HG02938 (cell line): ENCODE results near the gene MGAT5.

Source experiments
- ATAC-seq: cut with Tn5 transposase; IDR thresholded peaks from one replicate; pipeline ENCODE4 v1.9.1; 2021; ENCODE audit warnings: mild to moderate bottlenecking, moderate library complexity; ENCODE audit not compliant: unreplicated experiment

The MGAT5 gene

DNA sequence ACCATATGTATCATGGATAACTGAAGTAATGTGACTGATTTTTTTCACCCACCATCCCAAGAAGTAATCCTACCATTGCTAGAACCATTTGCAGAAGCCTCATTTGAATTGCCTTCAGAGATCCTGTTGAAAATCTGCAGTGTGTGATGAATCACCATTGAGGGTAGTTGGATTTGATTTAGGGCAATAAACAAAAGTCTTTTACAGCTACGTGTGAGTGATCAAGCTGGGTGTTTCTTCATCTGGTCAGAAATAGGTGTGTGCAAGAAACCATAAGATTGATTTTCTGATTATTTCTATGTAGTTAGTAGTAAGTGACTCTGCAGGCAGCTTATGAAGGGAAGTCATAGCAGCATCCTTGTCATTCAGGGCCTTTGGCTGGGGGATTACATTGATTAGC is 159.6 kb downstream of the MGAT5 start:
- ATAC-seq = no peak

DNA sequence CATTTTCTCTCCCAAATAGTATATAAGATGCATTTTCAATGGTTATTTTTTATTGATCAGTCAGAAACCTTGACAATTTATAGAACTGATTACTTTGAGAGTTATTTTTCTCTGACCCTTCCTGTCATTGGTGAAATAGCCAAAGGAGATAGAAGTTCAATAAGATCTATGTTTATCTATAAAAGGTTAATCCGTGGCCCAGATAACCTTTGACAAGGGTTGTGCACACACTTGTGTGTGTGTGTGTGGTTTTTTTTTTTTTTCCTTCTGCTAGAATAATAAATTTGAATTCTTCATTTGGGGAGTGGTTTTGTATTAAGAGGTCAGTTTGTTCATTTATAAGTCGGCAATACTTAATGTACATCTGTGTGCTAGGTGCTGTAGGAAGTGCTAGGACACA is 160.0 kb downstream of the MGAT5 start:
- ATAC-seq = no peak

DNA sequence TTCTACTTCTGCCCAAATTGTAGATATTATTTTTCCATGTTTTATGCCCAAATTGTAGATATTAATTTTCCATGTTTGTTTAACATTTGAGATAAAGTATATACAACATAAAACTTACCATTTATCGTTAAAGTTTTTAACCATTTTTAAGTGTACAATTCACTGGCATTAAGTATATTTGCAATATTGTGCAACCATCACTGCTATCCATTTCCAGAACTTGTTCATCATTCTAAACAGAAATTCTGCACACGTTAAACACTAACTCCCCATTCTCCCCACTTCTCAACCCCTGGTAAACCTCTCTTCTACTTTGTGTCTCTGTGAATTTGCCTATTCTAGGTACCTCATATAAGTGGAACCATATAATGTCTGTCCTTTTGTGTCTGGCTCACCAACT is 162.1 kb downstream of the MGAT5 start:
- ATAC-seq = no peak

DNA sequence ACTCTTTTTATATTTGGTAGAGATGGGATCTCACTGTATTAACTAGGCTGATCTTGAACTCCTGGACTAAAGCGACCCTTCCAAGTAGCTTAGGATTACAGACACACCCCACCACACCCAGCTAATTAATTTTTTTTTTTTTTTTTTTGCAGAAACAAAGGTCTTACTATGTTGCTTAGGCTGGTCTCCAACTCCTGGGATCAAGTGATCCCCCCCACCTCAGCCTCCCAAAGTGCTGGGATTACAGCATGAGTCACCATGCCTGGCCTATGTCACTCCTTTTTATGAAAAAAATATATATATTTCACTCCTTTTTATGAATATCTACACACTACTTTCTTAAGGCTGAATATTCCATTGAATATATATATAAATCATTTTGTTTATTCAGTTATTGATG is 162.8 kb downstream of the MGAT5 start:
- no peak for ATAC-seq

DNA sequence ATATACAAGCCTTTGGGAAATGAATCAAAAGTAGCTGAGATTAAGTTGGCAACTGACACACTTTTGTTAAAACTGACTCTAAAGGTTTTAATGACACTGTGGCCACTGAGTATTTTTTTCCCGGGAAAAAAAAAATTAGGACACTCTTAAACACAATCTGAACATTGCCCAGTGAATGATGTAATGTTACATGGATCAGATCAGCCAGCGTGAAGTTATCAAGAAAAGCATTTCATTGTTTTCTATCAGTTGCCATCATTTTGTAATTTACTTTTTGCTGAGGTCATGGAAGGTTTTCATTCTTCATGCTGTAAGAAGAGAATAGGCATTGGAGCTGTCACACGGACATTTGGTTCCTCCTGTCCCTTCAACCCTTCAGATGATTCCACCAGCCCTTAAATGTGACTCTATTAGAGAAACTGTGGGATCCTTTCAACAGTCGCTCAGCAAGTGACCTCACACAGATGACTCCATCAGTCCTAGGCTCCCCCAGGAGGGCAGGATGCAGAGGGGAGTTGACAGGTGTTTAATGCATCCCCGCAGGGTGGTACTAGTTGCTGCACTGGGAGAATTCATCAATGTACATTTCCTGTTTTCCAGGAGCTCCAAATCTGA is 164.2 kb downstream of the MGAT5 start:
- ATAC-seq = no peak

DNA sequence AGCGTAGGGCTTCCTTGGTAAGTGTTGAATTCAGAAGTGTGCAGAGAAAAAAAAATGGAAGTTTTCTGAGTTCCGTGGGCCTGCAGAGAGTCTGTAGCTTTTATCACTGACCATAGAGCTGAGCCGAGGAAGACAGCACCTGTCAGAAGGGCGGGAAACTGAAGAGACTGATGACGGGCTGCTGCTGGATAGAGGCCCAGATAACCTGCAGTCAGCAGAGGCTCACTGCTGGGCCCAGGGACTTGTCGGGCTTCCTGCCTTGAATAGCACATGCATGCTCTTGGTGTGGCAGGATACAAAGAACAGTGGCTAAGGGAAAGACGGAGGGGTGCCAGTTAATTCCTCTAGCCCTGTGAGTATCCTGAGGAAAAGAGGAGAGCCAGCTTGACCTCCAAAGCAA is 166.4 kb downstream of the MGAT5 start:
- ATAC-seq = no peak

DNA sequence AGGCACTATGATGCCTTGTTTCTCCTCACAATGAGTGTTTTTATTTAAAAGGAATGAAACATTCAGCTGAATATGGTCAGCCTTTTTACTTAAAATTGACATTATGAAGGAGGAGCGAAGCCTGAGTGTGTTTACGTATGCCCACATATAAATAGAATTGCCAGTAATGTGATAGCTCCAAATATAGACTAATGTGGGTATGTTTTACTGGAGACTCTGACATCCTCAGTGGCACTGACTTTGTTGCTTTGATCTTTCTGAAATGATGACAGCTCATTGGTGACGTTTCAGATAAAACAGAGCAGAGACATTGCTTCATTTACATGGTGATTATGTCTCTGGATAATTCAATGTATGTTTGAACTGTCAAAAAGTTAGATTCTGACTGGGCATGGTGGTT is 167.0 kb downstream of the MGAT5 start:
- no peak for ATAC-seq

DNA sequence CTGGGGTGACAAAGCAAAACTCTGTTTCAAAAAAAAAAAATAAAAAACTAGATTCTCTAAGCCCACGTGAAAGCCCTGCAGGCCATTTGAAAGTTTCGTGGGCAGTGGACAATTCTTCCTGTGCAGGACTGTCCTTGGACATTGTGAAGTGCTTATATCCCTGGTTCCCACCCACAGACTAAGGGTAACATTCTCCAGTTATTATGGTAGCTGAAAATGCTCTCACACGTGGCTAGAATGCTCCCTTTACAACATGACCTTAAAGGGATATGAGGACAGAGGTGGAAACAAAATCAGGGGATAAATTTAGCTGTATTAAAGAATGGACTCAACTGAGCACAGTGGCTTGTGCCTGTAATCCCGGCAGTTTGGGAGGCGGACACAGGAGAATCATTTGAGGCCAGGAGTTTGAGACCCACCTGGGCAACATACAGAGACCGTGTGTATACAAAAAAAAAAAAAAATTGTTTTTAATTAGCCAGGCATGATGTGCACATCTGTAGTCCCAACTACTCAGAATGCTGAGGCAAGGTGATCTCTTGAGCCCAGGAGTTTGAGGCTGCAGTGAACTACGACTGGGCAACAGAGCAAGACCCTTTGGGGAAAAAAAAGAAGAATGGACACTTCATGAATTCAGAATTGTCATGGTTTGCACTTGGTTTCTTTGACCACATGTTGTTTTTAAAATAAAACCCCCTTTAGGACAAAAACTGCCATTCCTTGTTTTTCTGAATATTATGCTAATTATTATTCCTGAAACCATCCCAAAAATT is 167.9 kb downstream of the MGAT5 start:
- no peak for ATAC-seq

DNA sequence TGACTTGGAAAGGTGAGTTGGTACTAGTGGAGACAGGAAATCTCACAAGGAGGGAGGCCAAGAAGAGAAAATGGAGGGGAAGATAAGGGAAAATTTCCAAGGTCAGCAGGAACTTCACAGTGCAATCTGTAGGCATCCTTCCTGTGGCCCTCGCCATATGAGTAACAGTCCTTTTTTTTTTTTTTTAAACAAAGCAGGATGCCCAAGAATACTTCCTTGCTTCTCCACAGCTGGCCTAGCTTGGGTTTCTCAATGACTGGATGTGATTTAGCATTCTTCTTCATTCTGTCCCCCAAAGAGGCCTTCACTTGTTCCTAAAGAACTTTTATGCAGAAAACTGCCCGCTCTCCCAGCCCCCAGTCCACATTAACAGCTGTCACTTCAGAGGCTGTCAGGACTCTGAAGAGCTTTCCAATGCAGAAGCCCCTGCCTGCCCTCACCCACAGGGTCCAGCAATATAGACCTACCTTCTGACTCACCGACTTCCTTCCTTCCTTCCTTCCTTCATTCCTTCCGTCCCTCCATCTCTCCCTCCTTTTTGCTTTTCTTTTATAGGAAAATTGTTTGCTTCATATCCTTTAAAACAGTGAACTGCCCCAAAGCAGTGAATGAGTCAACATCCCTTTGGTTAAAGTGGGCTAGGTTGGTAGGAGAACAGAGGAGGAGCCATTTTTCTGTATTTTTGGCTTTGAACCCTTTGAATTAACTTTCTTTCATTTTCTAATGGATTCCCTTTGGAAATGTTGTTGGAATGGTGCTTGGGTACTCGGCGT is 172.0 kb downstream of the MGAT5 start:
- ATAC-seq = no peak

DNA sequence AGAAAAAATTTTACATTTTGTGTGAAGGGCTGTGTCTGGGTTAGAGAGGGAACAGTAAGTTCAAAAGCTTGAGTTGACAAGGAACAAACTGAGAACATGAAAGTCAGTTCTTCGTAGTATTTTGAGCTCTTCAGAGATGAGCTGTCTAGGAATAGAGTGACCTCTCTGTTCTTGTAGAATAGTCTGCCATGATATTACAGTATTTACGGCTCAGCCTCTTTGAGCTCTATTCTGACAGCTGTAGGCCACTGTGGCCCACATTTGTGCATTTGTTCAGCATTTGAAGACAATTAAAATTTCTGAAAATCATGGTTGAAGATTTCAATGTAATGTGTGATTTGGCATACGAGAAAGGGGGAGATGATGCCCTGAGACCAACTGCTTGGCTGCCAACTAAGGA is 172.8 kb downstream of the MGAT5 start:
- no peak for ATAC-seq

DNA sequence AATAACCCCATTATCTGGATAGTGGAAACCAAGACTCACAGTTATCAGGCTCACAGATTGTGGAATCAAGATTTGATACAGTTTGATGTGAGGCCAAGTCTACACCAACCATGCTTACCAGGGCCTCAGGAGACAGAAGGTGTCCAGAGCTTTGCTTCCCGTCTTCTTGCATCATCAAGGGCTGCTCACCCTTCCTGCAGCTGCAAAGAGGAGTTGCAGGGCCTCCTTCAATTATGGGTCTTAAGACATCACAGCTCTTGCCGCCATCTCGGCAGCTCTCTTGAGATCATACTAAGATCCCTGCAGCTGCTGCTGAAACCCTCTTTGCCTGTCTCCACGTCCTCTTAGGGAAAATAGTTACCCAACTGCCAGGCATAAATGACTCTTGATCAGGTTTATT is 176.0 kb downstream of the MGAT5 start:
- no peak for ATAC-seq

DNA sequence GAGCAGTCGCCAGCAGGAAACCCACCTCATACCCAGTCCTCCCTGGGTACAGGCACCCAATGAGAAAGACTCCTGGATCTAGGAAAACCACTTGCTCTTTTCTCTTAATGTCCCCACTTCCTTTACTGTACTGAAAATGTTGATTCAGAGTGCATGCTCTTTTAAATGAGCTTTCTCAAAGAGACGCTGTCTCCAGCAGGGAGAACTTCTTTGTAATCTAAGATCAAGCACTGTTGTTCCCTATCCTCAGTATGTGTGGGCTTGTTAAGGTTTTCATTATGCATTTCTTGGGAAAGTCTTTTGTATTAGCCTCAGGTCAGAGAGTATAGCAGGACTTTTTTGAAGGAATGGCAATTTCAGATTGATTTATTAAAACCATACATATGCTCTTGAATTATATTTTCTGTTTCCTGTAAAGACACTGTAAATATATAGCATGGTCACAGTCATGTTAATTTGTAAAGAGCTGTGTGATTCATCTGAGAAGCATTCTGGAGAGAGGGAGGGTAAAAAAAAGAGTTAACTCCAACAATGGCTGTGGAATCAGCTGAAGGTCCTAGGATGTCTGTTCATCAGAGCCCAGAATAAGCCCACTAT is 178.1 kb downstream of the MGAT5 start:
- no peak for ATAC-seq

DNA sequence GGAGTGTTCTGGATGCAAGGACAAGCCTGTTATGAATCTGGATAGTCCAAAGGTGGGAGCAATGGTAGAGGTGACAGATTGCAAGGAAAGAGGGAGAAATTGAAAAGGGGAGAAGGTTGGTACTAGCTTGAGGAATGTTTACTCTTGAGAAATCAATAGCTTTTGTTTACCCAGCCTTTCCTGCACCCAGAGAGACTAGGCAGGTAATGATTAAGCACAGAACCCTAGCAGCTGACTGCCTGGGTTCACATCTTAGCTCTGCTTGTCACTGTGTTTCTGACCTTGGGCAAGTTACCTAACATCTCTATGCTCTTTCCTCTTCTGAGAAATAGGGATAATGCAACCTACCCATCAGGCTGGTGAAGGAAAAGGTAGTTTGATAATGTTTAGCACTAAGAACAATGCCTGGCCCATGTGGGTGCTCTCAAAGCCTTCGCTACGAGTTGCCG is 178.6 kb downstream of the MGAT5 start:
- ATAC-seq = no peak

DNA sequence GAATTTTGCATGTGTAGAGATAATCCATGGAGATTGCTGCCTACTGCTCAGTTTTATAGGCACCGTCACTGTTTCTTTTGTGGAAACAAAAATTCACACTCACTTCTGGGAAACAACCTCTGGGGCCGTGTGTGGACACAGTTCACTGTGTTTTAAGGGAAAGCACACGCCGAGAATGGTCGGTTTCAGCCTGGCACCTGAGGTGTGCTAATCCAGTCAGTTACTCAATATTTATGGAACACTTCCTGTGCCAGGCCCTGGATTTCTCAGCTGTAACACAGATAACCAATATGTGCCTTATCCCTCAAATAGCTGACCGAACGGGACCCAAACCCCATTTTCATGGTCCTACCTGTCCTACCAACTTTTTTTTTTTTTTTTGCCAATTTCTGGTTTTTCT is 179.6 kb downstream of the MGAT5 start:
- no peak for ATAC-seq

DNA sequence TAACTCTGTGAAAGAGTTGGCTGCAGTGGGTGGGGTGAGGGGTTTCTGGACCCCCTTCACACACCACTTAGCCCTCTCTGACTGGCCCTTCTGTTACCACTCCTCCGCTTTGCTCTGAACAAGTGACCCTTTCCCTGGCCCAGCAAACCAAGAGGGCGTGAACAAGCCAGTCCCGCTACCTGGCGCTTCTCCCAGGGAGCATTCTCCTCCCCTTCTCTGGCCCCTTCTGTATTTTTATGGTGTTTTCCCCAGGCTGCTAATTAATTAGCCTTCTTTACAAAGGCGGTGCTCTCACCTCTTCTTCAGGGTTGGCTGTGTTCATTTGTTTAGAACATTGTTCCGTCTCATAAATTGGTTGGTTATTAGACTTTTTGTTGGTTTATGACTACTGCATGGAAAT is 180.1 kb downstream of the MGAT5 start:
- no peak for ATAC-seq

DNA sequence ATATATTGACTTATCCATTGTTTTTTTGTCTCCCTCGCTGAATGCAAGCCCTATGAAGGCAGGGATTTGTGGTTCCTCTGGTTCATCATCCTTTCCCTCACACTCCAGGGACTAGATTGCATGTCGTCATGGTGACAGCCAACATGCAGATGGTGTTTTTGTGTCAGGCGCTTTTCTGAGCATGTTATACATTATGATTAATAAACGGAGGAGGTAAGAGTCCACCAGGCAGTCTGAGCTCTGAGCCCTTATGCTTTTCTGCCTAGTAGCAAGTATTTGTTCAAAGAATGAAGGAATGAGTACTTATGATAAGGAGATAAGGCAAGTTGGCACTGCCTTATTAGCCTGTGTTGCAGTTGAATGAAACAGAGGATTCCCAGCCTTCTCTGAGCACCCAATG is 181.6 kb downstream of the MGAT5 start:
- no peak for ATAC-seq

DNA sequence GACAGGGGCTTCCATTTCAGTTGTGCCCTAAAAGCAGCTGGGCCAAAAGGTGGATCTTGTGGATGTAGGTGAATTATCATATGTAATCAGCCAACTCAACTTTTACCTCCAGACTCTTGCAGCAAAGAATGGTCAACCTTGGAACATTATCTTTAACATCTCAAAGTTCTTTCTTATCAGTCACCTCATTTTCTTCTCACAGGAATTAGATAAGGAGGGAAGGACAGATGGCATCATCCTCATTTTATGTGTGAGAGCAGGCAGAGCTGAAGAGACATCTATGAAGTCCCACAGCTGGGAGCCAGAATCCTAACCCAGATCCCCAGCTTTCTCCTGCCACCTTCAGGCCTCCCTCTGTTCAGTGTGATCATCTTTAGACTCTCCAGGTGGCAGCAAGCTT is 182.1 kb downstream of the MGAT5 start:
- ATAC-seq = no peak

DNA sequence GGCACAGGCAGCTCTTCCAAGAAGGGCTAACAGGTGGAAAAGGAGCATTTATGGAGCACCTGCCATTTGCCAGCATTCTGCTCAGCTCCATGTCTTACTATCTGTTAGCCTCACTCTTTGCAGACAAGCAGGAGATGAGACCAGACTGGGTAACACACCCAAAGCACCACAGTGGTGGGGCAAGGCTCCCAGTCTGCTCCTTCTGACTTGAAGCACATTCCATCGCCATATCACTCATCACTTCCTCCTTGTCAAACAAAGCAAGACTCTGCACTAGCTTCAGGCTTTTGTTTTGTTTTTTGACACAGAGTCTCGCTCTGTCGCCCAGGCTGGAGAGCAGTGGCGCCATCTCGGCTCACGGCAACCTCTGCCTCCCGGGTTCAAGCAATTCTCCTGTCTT is 182.8 kb downstream of the MGAT5 start:
- ATAC-seq = no peak

DNA sequence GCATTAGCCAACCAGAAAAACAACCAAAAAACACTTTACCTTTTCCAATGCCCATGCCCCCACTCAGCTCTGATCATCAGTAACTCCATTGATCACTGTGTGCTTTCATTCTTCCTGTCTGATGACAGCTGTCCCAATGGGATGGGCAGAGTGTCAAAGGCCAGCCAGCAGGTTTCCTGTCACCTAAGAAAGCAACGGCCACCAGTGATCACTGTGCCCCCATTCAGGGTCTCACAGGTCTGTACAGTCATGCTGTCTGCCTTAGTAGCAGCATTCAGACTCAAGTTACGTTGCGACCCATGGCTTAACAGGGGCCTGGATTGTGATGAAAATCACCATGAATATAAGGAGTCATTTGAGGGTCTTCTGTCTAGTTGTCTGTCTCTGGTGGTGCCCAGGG is 184.5 kb downstream of the MGAT5 start:
- no peak for ATAC-seq

DNA sequence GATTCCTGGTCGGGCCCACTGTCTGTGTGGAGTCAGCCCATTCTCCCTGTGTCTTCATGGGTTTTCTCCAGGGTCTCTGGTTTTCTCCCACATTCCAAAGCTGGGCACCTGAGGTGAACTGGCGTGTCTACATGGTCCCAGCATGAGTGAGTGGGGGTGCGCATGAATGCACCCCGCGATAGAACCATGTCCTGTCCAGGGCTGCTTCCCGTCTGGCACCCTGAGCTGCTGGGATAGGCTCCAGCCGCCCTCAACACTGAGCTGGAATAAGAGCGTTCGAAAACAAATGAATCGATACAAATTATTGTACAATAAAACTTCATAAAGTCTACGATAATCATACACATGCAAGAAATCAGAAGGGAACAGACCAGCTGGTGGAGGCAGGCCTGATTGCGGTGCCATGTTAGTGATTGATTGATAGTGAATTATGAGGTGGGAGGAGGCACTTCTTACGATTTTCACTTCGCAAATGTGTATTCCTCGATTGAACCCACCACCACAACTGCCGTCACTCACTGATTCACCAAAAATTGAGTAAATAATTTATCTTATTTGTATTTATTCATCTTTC is 186.6 kb downstream of the MGAT5 start:
- ATAC-seq = no peak

DNA sequence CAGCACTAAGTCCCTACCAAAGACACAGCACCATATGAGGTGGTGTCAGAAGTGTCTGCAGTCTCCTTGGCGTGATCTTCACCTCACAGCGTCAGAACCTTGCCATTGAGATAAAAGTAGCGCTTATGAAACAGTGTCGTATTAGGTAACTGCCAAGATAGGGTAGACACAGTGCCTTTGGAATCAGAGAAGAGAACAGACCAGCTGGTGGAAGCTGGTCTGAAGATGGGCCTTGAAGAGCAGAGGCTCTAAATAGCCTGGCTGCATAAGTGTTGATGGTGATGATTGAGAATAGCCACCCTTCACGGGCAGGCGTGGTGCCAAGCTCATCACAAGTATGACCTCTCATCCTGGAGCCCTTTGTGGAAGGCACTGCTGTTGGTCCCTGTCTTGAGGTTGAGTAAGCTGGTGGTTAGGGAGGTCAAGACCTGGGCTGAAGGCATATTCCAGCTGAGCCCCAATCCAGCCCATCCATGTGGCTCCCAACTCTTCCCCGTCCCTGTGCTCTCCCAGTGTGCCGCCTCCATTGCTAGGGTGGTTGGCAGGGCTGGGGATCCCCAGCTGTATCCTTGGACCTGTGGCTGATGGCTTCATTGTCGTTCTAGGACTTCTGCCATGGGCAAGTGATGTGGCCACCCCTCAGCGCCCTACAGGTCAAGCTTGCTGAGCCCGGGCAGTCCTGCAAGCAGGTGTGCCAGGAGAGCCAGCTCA is 187.4 kb downstream of the MGAT5 start:
- no peak for ATAC-seq
